Fibroblast of lung (primary cell): ENCODE measurements around the gene RAB23. TPM values are rescaled to one million over a fixed set of nuclear protein-coding genes. Genes with fewer than 3 reads are reported as not detected.

Experiments used
- DNase-seq, 2 donors: peaks; one replicate each; pipeline versions ENCODE4 v3.0.0 to v3.0.0-alpha.2; 2010; ENCODE audit warnings: low read depth in 2 of 2
- H2AFZ ChIP-seq: 2 replicates; pipeline ENCODE4 v1.5.1; 2012; ENCODE audit warnings: low read length, control low read depth, inconsistent platforms
- H3K27ac ChIP-seq: 2 replicates; pipeline ENCODE4 v1.5.1; 2011; ENCODE audit warnings: low read length, control low read depth; ENCODE audit not compliant: insufficient read depth
- H3K27me3 ChIP-seq: 2 replicates; pipeline ENCODE4 v1.5.1; 2011; ENCODE audit warnings: mild to moderate bottlenecking, low read length; ENCODE audit not compliant: control insufficient read depth, insufficient read depth
- H3K36me3 ChIP-seq: 2 replicates; pipeline ENCODE4 v1.5.1; 2011; ENCODE audit warnings: low read length; ENCODE audit not compliant: control insufficient read depth, insufficient read depth
- H3K4me1 ChIP-seq: 2 replicates; pipeline ENCODE4 v1.5.1; 2011; ENCODE audit warnings: low read length; ENCODE audit not compliant: control insufficient read depth, insufficient read depth; ENCODE audit errors: extremely low read depth
- H3K4me2 ChIP-seq: 2 replicates; pipeline ENCODE4 v1.5.1; 2011; ENCODE audit warnings: low read length, control low read depth; ENCODE audit not compliant: insufficient read depth; ENCODE audit errors: extremely low read depth
- H3K4me3 ChIP-seq, 4 experiments: fragments of 200-600 bp in 1 of 4; sonication (generic) in 1 of 4; replicated peaks in 1 of 4; 2 replicates each; pipeline ENCODE4 v1.5.1; 2011 to 2016; ENCODE audit warnings: low read length in 4 of 4, low read depth in 3 of 4, mild to moderate bottlenecking in 3 of 4, control low read depth in 2 of 4, inconsistent platforms in 1 of 4, mixed read lengths in 1 of 4; ENCODE audit not compliant: insufficient read depth in 1 of 4; ENCODE audit errors: control extremely low read depth in 1 of 4
- H3K79me2 ChIP-seq: 2 replicates; pipeline ENCODE4 v1.5.1; 2012; ENCODE audit warnings: mild to moderate bottlenecking, low read length, inconsistent platforms; ENCODE audit not compliant: control insufficient read depth, insufficient read depth
- H3K9ac ChIP-seq: 2 replicates; pipeline ENCODE4 v1.5.1; 2011; ENCODE audit warnings: mild to moderate bottlenecking, low read length, control low read depth; ENCODE audit not compliant: insufficient read depth
- H3K9me3 ChIP-seq: 2 replicates; pipeline ENCODE4 v1.5.1; 2012; ENCODE audit warnings: low read depth, low read length; ENCODE audit not compliant: control insufficient read depth, insufficient read depth
- H4K20me1 ChIP-seq: 2 replicates; pipeline ENCODE4 v1.5.1; 2011; ENCODE audit warnings: low read length; ENCODE audit not compliant: control insufficient read depth, insufficient read depth; ENCODE audit errors: extremely low read depth
- EZH2 ChIP-seq: IDR thresholded peaks from 2 replicates; pipeline ENCODE4 v1.5.1; 2012; ENCODE audit warnings: low read length, control low read depth, mild to moderate bottlenecking; ENCODE audit errors: missing control alignments
- polyA plus RNA-seq, 2 donors: library from polyadenylated mRNA; depleted of rRNA in 1 of 2; stranded (reverse) in 1 of 2; unstranded in 1 of 2; fragments of >200 nt; gene quantifications; 2 replicates each; pipeline ENCODE4 v1.2.1, GENCODE V29; 2011 to 2012; ENCODE audit warnings: missing spikeins in 1 of 2
- total RNA-seq: library from RNA; depleted of rRNA; stranded (reverse); fragments of >200 nt; gene quantifications from 2 replicates; pipeline ENCODE4 v1.2.1, GENCODE V29; 2014
- TF ChIP-seq, protein P1 (sequence below), 2 donors: IDR thresholded peaks in 1 of 2; conservative IDR thresholded peaks in 1 of 2; 1 replicate in 1 of 2; 2 replicates in 1 of 2; pipeline ENCODE4 v1.5.1; 2011 to 2012; ENCODE audit warnings: low read length in 2 of 2, control low read depth in 1 of 2, inconsistent platforms in 1 of 2, low read depth in 1 of 2, mild to moderate bottlenecking in 1 of 2

RAB23 gene
- total and polyA plus RNA-seq, 2 donors (not counting 1 experiment from before 2014, with no cell fraction given), result 61.2 to 68.0 TPM

GRCh38 chr6:57217270-57217669 is 4.8 kb downstream of the RAB23 start:
- no peak overlapping the region for H3K27ac ChIP-seq
- no peaks in the 10 kb centered on the region for H3K36me3 ChIP-seq
- H3K4me1 ChIP-seq, result no peaks in the 10 kb centered on the region
- no peak for TF ChIP-seq EZH2
- TF ChIP-seq, protein P1, sequence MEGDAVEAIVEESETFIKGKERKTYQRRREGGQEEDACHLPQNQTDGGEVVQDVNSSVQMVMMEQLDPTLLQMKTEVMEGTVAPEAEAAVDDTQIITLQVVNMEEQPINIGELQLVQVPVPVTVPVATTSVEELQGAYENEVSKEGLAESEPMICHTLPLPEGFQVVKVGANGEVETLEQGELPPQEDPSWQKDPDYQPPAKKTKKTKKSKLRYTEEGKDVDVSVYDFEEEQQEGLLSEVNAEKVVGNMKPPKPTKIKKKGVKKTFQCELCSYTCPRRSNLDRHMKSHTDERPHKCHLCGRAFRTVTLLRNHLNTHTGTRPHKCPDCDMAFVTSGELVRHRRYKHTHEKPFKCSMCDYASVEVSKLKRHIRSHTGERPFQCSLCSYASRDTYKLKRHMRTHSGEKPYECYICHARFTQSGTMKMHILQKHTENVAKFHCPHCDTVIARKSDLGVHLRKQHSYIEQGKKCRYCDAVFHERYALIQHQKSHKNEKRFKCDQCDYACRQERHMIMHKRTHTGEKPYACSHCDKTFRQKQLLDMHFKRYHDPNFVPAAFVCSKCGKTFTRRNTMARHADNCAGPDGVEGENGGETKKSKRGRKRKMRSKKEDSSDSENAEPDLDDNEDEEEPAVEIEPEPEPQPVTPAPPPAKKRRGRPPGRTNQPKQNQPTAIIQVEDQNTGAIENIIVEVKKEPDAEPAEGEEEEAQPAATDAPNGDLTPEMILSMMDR (conservative IDR thresholded peaks at IDR 0.05 in 1 of 2, IDR thresholded peaks at IDR 0.05 in 1 of 2; ENCODE audit: low read depth in 1 of 2, low read length in 2 of 2), result no peak
- H2AFZ ChIP-seq, result no peak overlapping the region
- H3K79me2 ChIP-seq, result peaks cover 89% of the 10 kb centered on the region
- no peaks in the 10 kb centered on the region for H3K9me3 ChIP-seq
- no peaks in the 10 kb centered on the region for H3K27me3 ChIP-seq
- no peaks in the 10 kb centered on the region for H4K20me1 ChIP-seq
- H3K4me2 ChIP-seq, result no peak overlapping the region
- no peak overlapping the region for H3K4me3 ChIP-seq
- no peak overlapping the region for H3K9ac ChIP-seq
- DNase-seq, result no peak

DNA sequence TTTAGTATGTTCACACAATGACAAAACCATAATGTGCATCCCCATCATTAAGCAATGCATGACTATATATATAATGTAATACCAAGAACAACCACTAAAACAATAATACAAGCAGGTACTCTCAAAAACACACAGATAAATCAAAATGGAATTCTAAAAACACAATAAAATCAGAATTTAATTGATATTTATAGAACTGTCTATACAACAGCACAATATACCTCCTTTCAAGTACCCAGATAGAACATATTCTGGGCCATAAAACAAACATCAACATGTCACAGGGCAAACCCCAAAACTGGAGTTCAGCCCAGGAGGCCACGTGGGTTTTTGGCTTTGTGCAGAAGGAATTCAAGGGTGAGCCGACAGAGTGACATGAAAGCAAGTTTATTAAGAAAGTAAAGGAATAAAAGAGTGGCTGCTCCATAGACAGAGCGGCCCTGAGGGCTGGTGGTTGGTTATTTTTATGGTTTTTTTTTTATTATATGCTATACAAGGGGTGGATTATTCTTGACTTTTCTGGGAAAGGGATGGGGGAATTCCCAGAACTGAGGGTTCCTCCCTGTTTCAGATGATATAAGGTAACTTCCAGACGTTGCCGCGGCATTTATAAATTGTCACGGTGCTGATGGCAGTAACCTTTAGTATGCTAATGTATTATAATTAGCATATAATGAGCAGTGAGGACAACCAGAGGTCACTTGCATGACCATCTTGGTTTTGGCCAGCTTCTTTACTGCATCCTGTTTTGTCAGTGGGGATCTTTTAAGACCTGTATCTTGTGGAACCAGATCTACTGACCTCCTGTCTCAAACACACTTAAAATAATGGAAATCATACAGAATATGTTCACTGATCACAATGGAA is 5.6 kb downstream of the RAB23 start:
- Histone ChIP-seq H3K9ac (no peak overlapping the region), H3K79me2 (peaks cover 94% of the 10 kb centered on the region), H3K4me2 (peak overlapping the region; percentile 40), H3K9me3 (no peaks in the 10 kb centered on the region), H3K27ac (no peak overlapping the region), H3K4me1 (no peaks in the 10 kb centered on the region), H2AFZ (no peak overlapping the region), H3K4me3 (no peak overlapping the region), H3K36me3 (no peaks in the 10 kb centered on the region), H3K27me3 (no peaks in the 10 kb centered on the region), H4K20me1 (no peaks in the 10 kb centered on the region)
- no peak for TF ChIP-seq EZH2
- TF ChIP-seq, protein P1 (conservative IDR thresholded peaks at IDR 0.05 in 1 of 2, IDR thresholded peaks at IDR 0.05 in 1 of 2; ENCODE audit: low read depth in 1 of 2, low read length in 2 of 2), result peak; percentile 5 to 7
- DNase-seq, result peak; percentile 81 to 83

GRCh38 chr6:57215260-57215659 is 6.8 kb downstream of the RAB23 start:
- Histone ChIP-seq H3K4me3 (no peak overlapping the region), H3K36me3 (no peaks in the 10 kb centered on the region), H3K9me3 (no peaks in the 10 kb centered on the region), H3K4me1 (no peaks in the 10 kb centered on the region), H4K20me1 (no peaks in the 10 kb centered on the region), H3K79me2 (peaks cover 96% of the 10 kb centered on the region), H2AFZ (no peak overlapping the region), H3K4me2 (no peak overlapping the region), H3K27ac (no peak overlapping the region), H3K9ac (no peak overlapping the region), H3K27me3 (no peaks in the 10 kb centered on the region)
- DNase-seq, result no peak
- no peak for TF ChIP-seq EZH2
- TF ChIP-seq, protein P1 (conservative IDR thresholded peaks at IDR 0.05 in 1 of 2, IDR thresholded peaks at IDR 0.05 in 1 of 2; ENCODE audit: low read depth in 1 of 2, low read length in 2 of 2), result no peak
